HepG2 (cell line): Measurements from ENCODE around the gene MRFAP1. TPM values are rescaled to one million over a fixed set of nuclear protein-coding genes. Genes with fewer than 3 reads are reported as not detected.

Experiments used
- CCAR2 ChIP-seq: fragments of 200-400 bp; formaldehyde crosslinking; optimal IDR thresholded peaks from 2 replicates; pipeline ENCODE3; 2018; ENCODE audit warnings: low read depth, mild to moderate bottlenecking, low read length, moderate library complexity
- DNMT1 ChIP-seq: sonication (generic); formaldehyde crosslinking; IDR thresholded peaks from 2 replicates; pipeline ENCODE4 v1.5.1; 2020; ENCODE audit warnings: mild to moderate bottlenecking, missing genetic modification reagents
- ELF3 ChIP-seq: IDR thresholded peaks from 2 replicates; pipeline ENCODE4 v1.6.1; 2016; ENCODE audit warnings: missing genetic modification reagents, missing compliant biosample characterization
- EZH2 ChIP-seq: conservative IDR thresholded peaks from 2 replicates; pipeline ENCODE4 v1.6.1; 2012; ENCODE audit warnings: mild to moderate bottlenecking, low read depth, low read length, moderate library complexity
- GMEB1 ChIP-seq: sonication (generic); formaldehyde crosslinking; IDR thresholded peaks from 2 replicates; pipeline ENCODE4 v1.5.1; 2020; ENCODE audit warnings: missing genetic modification reagents, mild to moderate bottlenecking, borderline replicate concordance
- HDAC1 ChIP-seq: sonication (generic); formaldehyde crosslinking; IDR thresholded peaks from 2 replicates; pipeline ENCODE4 v1.5.1; 2020; ENCODE audit warnings: mild to moderate bottlenecking, missing genetic modification reagents
- JARID2 ChIP-seq: sonication (generic); formaldehyde crosslinking; IDR thresholded peaks from 2 replicates; pipeline ENCODE4 v1.8.1; 2023; ENCODE audit warnings: missing genetic modification reagents, inconsistent platforms; ENCODE audit not compliant: insufficient replicate concordance
- KLF13 ChIP-seq: sonication (generic); formaldehyde crosslinking; IDR thresholded peaks from 2 replicates; pipeline ENCODE4 v1.4.0; 2020; ENCODE audit warnings: mild to moderate bottlenecking, missing genetic modification reagents
- KMT2A ChIP-seq: sonication (generic); formaldehyde crosslinking; IDR thresholded peaks from 2 replicates; pipeline ENCODE4 v1.4.0; 2020; ENCODE audit warnings: missing genetic modification reagents
- MIER2 ChIP-seq: IDR thresholded peaks from 2 replicates; pipeline ENCODE4 v1.6.1; 2016; ENCODE audit warnings: missing biosample characterization, missing genetic modification reagents
- PBX2 ChIP-seq: IDR thresholded peaks from 2 replicates; pipeline ENCODE4 v1.6.1; 2016; ENCODE audit warnings: control low read depth
- REL ChIP-seq: sonication (generic); formaldehyde crosslinking; conservative IDR thresholded peaks from 2 replicates; pipeline ENCODE4 v1.8.0; 2022; ENCODE audit warnings: mild to moderate bottlenecking, missing genetic modification reagents, moderate library complexity
- SKI ChIP-seq: fragments of 450-650 bp; IDR thresholded peaks from one replicate; pipeline ENCODE4 v1.6.1; 2018; ENCODE audit warnings: mild to moderate bottlenecking; ENCODE audit not compliant: partially characterized antibody
- SOX5 ChIP-seq: IDR thresholded peaks from 2 replicates; pipeline ENCODE4 v1.6.1; 2016; ENCODE audit warnings: borderline replicate concordance
- USF2 ChIP-seq, 2 experiments: sonication (generic) in 1 of 2; formaldehyde crosslinking in 1 of 2; IDR thresholded peaks; 2 replicates each; pipeline versions ENCODE4 v1.5.1 to v1.6.1; 2011 to 2020; ENCODE audit warnings: borderline replicate concordance in 1 of 2, low read depth in 1 of 2, low read length in 1 of 2, mild to moderate bottlenecking in 1 of 2, missing genetic modification reagents in 1 of 2, moderate library complexity in 1 of 2
- ZBTB44 ChIP-seq: sonication (generic); formaldehyde crosslinking; IDR thresholded peaks from 2 replicates; pipeline ENCODE4 v1.4.0; 2020; ENCODE audit warnings: missing genetic modification reagents
- ZNF17 ChIP-seq: sonication (generic); formaldehyde crosslinking; IDR thresholded peaks from 2 replicates; pipeline ENCODE4 v1.5.0; 2020; ENCODE audit warnings: mild to moderate bottlenecking, missing genetic modification reagents
- ZNF232 ChIP-seq: sonication (generic); formaldehyde crosslinking; IDR thresholded peaks from 2 replicates; pipeline ENCODE4 v1.4.0; 2020; ENCODE audit warnings: missing genetic modification reagents, borderline replicate concordance
- ZNF513 ChIP-seq: sonication (generic); formaldehyde crosslinking; conservative IDR thresholded peaks from 2 replicates; pipeline ENCODE4 v1.5.0; 2020; ENCODE audit warnings: missing genetic modification reagents
- ZNF564 ChIP-seq: sonication (generic); formaldehyde crosslinking; IDR thresholded peaks from 2 replicates; pipeline ENCODE4 v1.8.1; 2023; ENCODE audit warnings: mild to moderate bottlenecking, missing genetic modification reagents
- ZNF761 ChIP-seq: sonication (generic); formaldehyde crosslinking; conservative IDR thresholded peaks from 2 replicates; pipeline ENCODE4 v1.4.0; 2020; ENCODE audit warnings: mild to moderate bottlenecking, missing genetic modification reagents
- polyA plus RNA-seq, 8 experiments: library from polyadenylated mRNA; depleted of rRNA in 3 of 8; stranded (reverse) in 7 of 8; unstranded in 1 of 8; fragments of >200 nt; fragmentation: Illumina TruSeq in 4 of 8; extraction: Trizol in 4 of 8; gene quantifications; 2 replicates each; pipeline versions ENCODE4 v1.2.1 to v1.2.3, GENCODE V29; 2011 to 2016; ENCODE audit warnings: low read depth in 4 of 8, missing spikeins in 1 of 8, mixed read lengths in 1 of 8; ENCODE audit not compliant: insufficient read depth in 1 of 8
- total RNA-seq, 5 experiments: library from RNA; depleted of rRNA; stranded (reverse); fragments of >200 nt; fragmentation: Illumina TruSeq; extraction: Trizol; gene quantifications; 2 replicates each; pipeline ENCODE4 v1.2.3, GENCODE V29; 2016; ENCODE audit warnings: low read depth in 1 of 5

The MRFAP1 gene
- total and polyA plus RNA-seq, 2 of the 13 experiments (the other 11 are each of a cell fraction or from before 2014, with no cell fraction given): 112 to 158 TPM

GRCh38 chr4:6673660-6674499 is 33.4 kb downstream of the MRFAP1 start (continued):
- peak; percentile 74 for TF ChIP-seq HDAC1 (CRISPR knock-in tag)
- no peak for TF ChIP-seq CCAR2
- TF ChIP-seq KLF13 (CRISPR knock-in tag): 0 out of 2 replicates have a peak, but pooled peaks have one; percentile 36
- peak; percentile 95 for TF ChIP-seq KMT2A (CRISPR knock-in tag)
- no peak for TF ChIP-seq ZNF17 (CRISPR knock-in tag)
- TF ChIP-seq ZNF564: peak; percentile 54; the same call in 1 of the 2 replicates
- TF ChIP-seq MIER2 (CRISPR knock-in tag): peak; percentile 30; the same call in 1 of the 2 replicates
- peak; percentile 89 for TF ChIP-seq REL (CRISPR knock-in tag)
- no peak for TF ChIP-seq PBX2 (CRISPR knock-in tag)
- no peak; the same call in 1 of the 2 replicates for TF ChIP-seq ZNF232 (CRISPR knock-in tag)
- TF ChIP-seq DNMT1 (CRISPR knock-in tag): no peak; the same call in 1 of the 2 replicates
- TF ChIP-seq JARID2 (CRISPR knock-in tag): no peak
- peak; percentile 67 for TF ChIP-seq ELF3 (CRISPR knock-in tag)
- TF ChIP-seq EZH2: no peak
- TF ChIP-seq SKI: no peak
- TF ChIP-seq ZNF513 (CRISPR knock-in tag): no peak
- 0 out of 2 replicates have a peak, but pooled peaks have one; percentile 46 for TF ChIP-seq ZBTB44 (CRISPR knock-in tag)
- no peak for TF ChIP-seq USF2 (IDR thresholded peaks at IDR 0.05; ENCODE audit: low read depth, low read length)
- TF ChIP-seq USF2 (CRISPR knock-in tag; IDR thresholded peaks at IDR 0.05; ENCODE audit: borderline replicate concordance): 0 out of 2 replicates have a peak, but pooled peaks have one; percentile 44
- TF ChIP-seq ZNF761: peak; percentile 77
- TF ChIP-seq SOX5 (CRISPR knock-in tag): peak; percentile 29; the same call in 1 of the 2 replicates
- peak; percentile 91 for TF ChIP-seq GMEB1 (CRISPR knock-in tag)
